Dedifferentiated amniotic fluid mesenchymal stem cell (primary cell): ENCODE results near the gene LYPD8.

Source experiments
- DNase-seq: peaks from one replicate; pipeline ENCODE4 v3.0.0-alpha.2; 2016; ENCODE audit errors: extremely low spot score

The LYPD8 gene

DNA sequence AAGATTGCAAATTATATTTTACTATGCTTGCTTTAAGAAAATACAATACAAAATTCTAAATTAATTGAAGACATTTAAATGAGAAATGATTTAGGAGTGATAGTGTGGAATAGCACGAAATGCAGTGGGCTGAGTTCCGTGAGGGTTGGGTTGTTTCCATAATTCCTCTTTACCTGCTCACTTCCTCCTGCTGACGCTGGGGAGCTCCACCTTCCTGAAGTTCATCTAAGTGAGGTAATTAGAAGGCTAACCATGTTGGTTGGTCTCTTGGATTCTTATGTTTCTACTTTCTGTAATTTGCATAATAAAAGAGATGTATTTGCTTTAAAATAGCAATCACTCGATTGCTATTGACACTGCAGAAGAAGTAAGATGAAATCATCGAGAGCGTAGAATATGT is 57.7 kb downstream of the LYPD8 start:
- no peak for DNase-seq

DNA sequence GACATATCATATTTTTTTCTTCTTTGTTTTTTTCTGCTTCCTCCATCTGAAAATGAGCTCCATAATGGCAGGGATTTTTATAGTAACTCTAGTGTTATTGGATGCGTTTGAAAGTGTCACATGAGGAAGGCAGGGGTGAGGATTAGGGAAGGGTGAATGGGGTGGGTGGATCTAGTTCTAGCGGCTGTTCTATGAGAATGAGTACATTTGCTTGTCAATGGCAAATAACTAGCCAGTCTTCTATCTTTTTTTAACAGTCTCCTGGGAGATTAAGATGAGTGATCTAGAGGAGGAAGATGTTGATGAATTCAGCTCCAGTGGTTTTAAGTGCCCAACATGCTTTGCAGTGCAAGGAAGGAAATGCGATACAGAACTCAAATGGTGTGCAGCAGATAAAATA is 58.8 kb downstream of the LYPD8 start:
- DNase-seq, result no peak

DNA sequence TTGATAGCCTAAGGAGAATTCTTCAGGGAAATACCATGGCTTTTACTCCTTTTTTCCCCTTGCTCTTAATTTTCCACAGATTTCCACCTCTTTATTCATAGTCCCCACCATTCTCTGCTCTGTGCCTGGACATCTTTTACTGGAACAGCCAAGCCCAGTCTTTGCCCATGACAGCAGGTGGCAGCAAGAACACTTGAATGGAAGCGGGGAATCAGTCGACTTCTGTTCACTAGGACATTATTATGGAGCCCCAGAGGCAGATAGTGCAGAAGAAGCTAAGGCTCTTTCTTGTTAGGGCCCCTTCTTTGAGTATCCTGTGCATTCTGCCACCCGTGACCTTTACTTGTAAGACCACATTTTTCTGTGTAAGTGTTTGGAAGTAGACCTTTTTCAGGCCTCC is 59.3 kb downstream of the LYPD8 start:
- DNase-seq, result no peak

DNA sequence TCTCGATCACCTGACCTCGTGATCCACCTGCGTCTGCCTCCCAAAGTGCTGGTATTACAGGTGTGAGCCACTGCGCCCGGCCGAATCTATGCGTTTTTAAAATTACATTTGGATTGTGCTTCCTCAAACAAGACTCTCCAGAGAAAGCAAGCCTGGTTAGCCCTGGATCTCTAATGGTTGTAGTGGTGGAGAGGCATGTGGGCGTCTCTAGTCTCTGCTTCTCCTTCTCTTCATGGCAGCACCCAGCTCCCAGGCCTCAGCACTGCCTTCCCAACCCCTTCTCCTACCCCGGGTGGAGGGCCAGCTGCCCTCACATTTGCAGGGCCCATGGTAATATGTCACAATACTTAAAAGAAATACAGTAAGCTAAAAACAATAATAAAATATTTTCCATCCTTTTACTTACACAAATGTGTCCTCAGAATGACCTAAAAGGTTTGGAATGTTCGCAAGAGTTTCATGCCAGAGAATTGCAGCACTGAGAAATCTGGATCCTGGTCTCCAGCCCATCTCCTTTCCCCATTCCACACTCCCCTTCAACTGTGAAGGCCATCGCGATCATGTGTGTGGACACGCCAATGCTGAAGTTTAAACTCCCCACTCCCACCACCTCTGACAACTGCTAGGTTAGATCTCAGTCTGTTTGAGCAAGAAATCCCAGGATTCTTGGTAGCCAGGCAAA is 60.0 kb downstream of the LYPD8 start:
- peak; percentile 43 for DNase-seq

DNA sequence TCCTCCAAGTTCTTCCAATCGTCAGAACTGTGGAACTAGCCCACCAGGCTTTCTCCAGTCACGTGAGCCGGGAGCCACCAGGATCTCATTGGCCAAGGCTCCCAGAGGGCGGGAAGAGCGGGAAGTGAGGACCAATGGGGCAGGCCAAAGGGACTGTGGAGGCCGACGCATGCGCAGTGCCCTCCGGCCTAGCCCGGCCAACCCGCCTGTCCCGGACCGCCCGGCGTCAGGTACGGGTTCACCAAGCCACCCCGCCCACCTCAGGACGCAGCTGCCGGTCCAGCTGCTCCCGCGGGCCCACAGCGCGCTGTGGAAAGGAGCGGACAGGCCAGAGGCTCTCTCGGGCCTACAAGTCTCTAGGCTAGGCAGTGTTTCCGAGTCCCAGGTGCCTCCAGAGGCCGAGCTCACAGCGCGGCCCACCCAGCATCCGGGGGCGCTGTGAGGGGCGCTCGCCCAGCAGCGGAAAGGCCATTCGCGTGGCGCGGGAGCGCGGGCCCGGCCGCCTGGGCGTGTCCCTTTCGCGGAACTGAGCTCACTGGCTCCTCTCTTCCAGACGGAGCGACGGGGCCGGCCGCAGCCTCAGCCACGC is 63.9 kb downstream of the LYPD8 start:
- DNase-seq, result no peak
